ENCODE measurements around the gene KMT2C. TPM values are rescaled to one million over a fixed set of nuclear protein-coding genes. Genes with fewer than 3 reads are reported as not detected.
"Not testable (repeated sequence)": the region's sequence is repeated elsewhere in the genome, so short reads cannot be mapped to it uniquely, and the experiment has no call there.

KMT2C gene
- total and polyA plus RNA-seq, 2 experiments from 2014 or later, result 7.2 to 14.2 TPM

DNA sequence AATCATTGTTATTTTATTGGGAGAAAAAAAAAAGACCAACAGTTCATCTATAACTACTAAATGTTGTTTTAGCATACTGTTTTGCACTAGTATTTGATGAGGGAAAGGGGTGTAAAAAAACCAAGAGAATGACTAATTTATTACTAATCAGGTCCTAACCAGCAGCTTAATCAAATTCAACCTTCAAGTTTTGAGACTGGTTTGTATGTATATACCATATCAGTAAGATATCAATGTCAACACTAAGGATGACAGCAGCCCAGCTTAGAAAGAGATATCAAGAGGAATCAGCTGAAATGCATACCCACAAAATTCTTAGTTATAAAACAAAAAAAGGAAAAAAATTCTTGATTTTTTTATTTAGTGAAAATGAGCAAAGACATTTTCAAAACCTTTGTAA is 122.6 kb downstream of the KMT2C start:
- Histone ChIP-seq H3K9me3 (ENCODE audit: low read depth) (no peaks in the 10 kb centered on the region), H3K27me3 (replicated peaks; ENCODE audit: insufficient read depth) (no peaks in the 10 kb centered on the region), H4K20me1 (ENCODE audit: insufficient read depth) (no peaks in the 10 kb centered on the region), H2AFZ (no peak overlapping the region), H3K27ac (no peak overlapping the region), H3F3A (ENCODE audit: insufficient read depth) (no peaks in the 10 kb centered on the region; the same call in 1 of the 2 replicates), H3K9me2 (ENCODE audit: insufficient read depth) (no peaks in the 10 kb centered on the region), H3K4me2 (ENCODE audit: unreplicated experiment) (peak overlapping the region; percentile 35), H3K79me2 (ENCODE audit: insufficient read depth) (peaks cover 79% of the 10 kb centered on the region), H3K9ac (no peak overlapping the region), H3K4me3 (no peak overlapping the region), H3K4me1 (ENCODE audit: insufficient read depth) (peaks cover 21% of the 10 kb centered on the region), H3K36me3 (ENCODE audit: low read depth) (0 out of 2 replicates have a peak, but pooled peaks cover 10% of the 10 kb centered on the region)
- in situ Hi-C loops (cut with MboI), result no loop called here
- TF ChIP-seq EZH2 (IDR thresholded peaks at IDR 0.05; ENCODE audit: insufficient read depth, poor library complexity, severe bottlenecking), result no peak
- TF ChIP-seq EZH2phosphoT487 (IDR thresholded peaks at IDR 0.05; ENCODE audit: insufficient read depth, low read depth), result no peak
- no peak for DNase-seq

GRCh38 chr7:152312316-152312715 is 123.5 kb downstream of the KMT2C start:
- peaks cover 17% of the 10 kb centered on the region; the same call in 1 of the 2 replicates for H3K36me3 ChIP-seq (ENCODE audit: low read depth)
- 54 to 57% methylated on average over 2 of the region's 2 CpGs for WGBS, 2 experiments (ENCODE audit: low coverage in 1 of 2, low lambda C conversion rate in 2 of 2, missing lambda C conversion rate in 2 of 2)
- in situ Hi-C loops (cut with MboI), result no loop called here
- H2AFZ ChIP-seq, result no peak overlapping the region
- H3K9me3 ChIP-seq (ENCODE audit: low read depth), result no peaks in the 10 kb centered on the region
- no peak overlapping the region for H3K9ac ChIP-seq
- no peaks in the 10 kb centered on the region for H3K9me2 ChIP-seq (ENCODE audit: insufficient read depth)
- H3K4me1 ChIP-seq (ENCODE audit: insufficient read depth), result peaks cover 21% of the 10 kb centered on the region
- H4K20me1 ChIP-seq (ENCODE audit: insufficient read depth), result no peaks in the 10 kb centered on the region
- H3K27me3 ChIP-seq (replicated peaks; ENCODE audit: insufficient read depth), result no peaks in the 10 kb centered on the region
- H3K4me2 ChIP-seq (ENCODE audit: unreplicated experiment), result no peak overlapping the region
- no peak for TF ChIP-seq EZH2 (IDR thresholded peaks at IDR 0.05; ENCODE audit: insufficient read depth, poor library complexity, severe bottlenecking)
- no peak for TF ChIP-seq EZH2phosphoT487 (IDR thresholded peaks at IDR 0.05; ENCODE audit: insufficient read depth, low read depth)
- peaks cover 70% of the 10 kb centered on the region for H3K79me2 ChIP-seq (ENCODE audit: insufficient read depth)
- no peak overlapping the region for H3K4me3 ChIP-seq
- DNase-seq, result no peak
- H3F3A ChIP-seq (ENCODE audit: insufficient read depth), result no peaks in the 10 kb centered on the region; the same call in 1 of the 2 replicates
- no peak overlapping the region for H3K27ac ChIP-seq

DNA sequence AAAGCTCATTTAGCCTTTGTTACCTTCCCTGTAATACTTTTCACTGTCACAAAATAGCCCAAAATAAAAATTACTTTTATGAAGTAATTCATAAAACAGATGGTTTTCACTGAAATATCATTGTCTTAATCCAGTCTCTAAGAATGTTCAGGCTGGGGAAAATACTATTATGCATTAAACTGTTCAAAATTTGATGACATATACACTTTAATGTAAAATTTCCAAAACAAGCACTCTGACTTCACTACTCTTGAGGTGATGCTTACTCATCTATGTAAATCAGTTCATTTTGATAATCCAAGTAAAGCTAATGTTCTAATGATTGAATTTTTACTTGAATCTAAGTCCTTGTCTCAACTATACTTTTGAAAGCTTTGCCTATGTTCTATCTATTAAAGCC is 127.9 kb downstream of the KMT2C start:
- in situ Hi-C loops (cut with MboI), result no loop called here
- H3K9me3 ChIP-seq (ENCODE audit: low read depth), result no peaks in the 10 kb centered on the region
- H3K4me3 ChIP-seq, result no peak overlapping the region
- no peak overlapping the region for H2AFZ ChIP-seq
- no peak overlapping the region for H3K27ac ChIP-seq
- TF ChIP-seq EZH2 (IDR thresholded peaks at IDR 0.05; ENCODE audit: insufficient read depth, poor library complexity, severe bottlenecking), result no peak
- no peaks in the 10 kb centered on the region for H3K27me3 ChIP-seq (replicated peaks; ENCODE audit: insufficient read depth)
- H3K36me3 ChIP-seq (ENCODE audit: low read depth), result peaks cover 26% of the 10 kb centered on the region
- no peaks in the 10 kb centered on the region for H4K20me1 ChIP-seq (ENCODE audit: insufficient read depth)
- peaks cover 42% of the 10 kb centered on the region for H3K79me2 ChIP-seq (ENCODE audit: insufficient read depth)
- DNase-seq, result no peak
- no peak overlapping the region for H3K4me2 ChIP-seq (ENCODE audit: unreplicated experiment)
- H3K4me1 ChIP-seq (ENCODE audit: insufficient read depth), result peaks cover 8% of the 10 kb centered on the region
- no peaks in the 10 kb centered on the region for H3K9me2 ChIP-seq (ENCODE audit: insufficient read depth)
- no peak overlapping the region for H3K9ac ChIP-seq
- H3F3A ChIP-seq (ENCODE audit: insufficient read depth), result no peaks in the 10 kb centered on the region

DNA sequence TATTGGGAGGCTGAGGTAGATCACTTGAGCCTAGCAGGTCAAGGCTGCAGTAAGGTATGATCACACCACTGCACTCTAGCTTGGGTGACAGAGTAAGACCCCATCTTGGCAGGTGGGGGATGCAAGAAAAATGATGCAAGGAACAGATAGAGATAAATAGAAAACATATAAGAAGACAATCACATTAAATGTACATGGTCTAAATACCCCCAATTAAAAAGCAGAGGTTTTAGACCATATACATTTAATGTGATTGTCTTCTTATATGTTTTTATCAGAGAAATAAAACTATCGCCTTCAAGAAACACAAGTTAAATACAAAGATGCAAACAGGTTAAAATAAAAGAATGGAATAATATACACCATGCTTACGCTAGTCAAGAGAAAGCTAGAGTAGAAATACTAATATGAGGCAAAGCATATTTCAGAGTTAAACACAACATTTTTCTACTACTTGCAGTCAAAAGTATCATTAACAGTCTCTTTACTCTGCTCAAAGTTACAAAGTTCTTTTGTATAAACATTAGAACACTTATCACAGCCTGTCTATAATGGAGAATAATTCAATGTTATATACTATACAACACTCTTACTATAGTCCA is 136.2 kb downstream of the KMT2C start:
- H3F3A ChIP-seq (ENCODE audit: insufficient read depth); DNase-seq; in situ Hi-C loops (cut with MboI); H4K20me1 ChIP-seq (ENCODE audit: insufficient read depth); H3K9me2 ChIP-seq (ENCODE audit: insufficient read depth); H3K4me3 ChIP-seq; H3K27me3 ChIP-seq (replicated peaks; ENCODE audit: insufficient read depth); H3K4me2 ChIP-seq (ENCODE audit: unreplicated experiment); H3K9me3 ChIP-seq (ENCODE audit: low read depth); H3K79me2 ChIP-seq (ENCODE audit: insufficient read depth); H3K36me3 ChIP-seq (ENCODE audit: low read depth); H3K9ac ChIP-seq; H3K4me1 ChIP-seq (ENCODE audit: insufficient read depth); H2AFZ ChIP-seq; H3K27ac ChIP-seq: not testable (repeated sequence)
- 96 to 100% methylated on average over 2 of the region's 2 CpGs for WGBS, 2 experiments (ENCODE audit: low coverage in 1 of 2, low lambda C conversion rate in 2 of 2, missing lambda C conversion rate in 2 of 2)

DNA sequence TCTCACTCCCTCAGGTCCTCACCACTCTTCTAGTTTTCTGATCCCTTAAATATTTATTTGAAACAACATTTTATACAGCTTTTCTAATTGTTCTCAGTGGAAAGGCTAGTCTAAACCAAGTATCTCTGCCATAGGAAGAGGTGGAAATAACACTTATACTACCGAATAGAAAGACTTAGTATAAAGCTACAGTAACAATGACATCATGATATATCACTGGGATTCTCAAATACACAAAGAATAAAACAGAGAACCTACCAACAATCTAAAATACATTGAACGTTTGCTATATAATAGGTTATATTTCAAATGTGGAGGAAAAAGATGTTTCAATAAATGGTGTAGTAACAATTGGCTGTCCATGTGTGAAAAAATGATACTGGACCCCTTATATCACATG is 142.9 kb downstream of the KMT2C start:
- WGBS, 2 experiments (ENCODE audit: low coverage in 1 of 2, low lambda C conversion rate in 2 of 2, missing lambda C conversion rate in 2 of 2), result 80 to 82% methylated on average over 2 of the region's 2 CpGs
- Histone ChIP-seq H4K20me1 (ENCODE audit: insufficient read depth) (no peaks in the 10 kb centered on the region), H3K4me1 (ENCODE audit: insufficient read depth) (no peaks in the 10 kb centered on the region; the same call in 1 of the 2 replicates), H3K9me3 (ENCODE audit: low read depth) (no peaks in the 10 kb centered on the region), H3K79me2 (ENCODE audit: insufficient read depth) (peaks cover 37% of the 10 kb centered on the region), H3K9me2 (ENCODE audit: insufficient read depth) (no peaks in the 10 kb centered on the region), H3K4me2 (ENCODE audit: unreplicated experiment) (no peak overlapping the region), H3K9ac (no peak overlapping the region), H3K27ac (no peak overlapping the region), H3F3A (ENCODE audit: insufficient read depth) (0 out of 2 replicates have a peak, but pooled peaks cover 9% of the 10 kb centered on the region), H3K27me3 (replicated peaks; ENCODE audit: insufficient read depth) (no peaks in the 10 kb centered on the region), H2AFZ (no peak overlapping the region), H3K4me3 (no peak overlapping the region), H3K36me3 (ENCODE audit: low read depth) (no peaks in the 10 kb centered on the region; the same call in 1 of the 2 replicates)
- TF ChIP-seq EZH2phosphoT487 (IDR thresholded peaks at IDR 0.05; ENCODE audit: insufficient read depth, low read depth) (no peak), EZH2 (IDR thresholded peaks at IDR 0.05; ENCODE audit: insufficient read depth, poor library complexity, severe bottlenecking) (no peak)
- in situ Hi-C loops (cut with MboI), result no loop called here
- no peak for DNase-seq

DNA sequence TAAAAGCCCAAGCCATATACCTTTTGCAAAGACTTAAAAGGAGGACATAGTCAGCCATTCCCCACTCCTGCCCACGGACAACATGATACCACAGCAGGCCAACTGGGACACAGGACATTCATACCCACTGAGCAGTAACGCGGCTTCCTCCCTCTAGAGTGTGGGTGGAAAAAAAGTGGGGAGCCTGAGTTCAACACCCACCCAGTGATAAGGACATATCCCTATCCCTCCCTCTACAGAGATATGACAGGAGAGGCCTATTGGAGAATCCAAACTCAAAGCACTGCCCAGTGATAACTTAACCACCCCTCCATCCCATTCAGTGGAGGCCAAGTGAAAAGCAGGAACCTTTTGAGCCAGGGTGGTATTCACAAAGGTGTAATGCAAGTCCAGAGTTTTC is 148.8 kb downstream of the KMT2C start:
- H3K4me2 ChIP-seq (ENCODE audit: unreplicated experiment); H3K4me3 ChIP-seq; H3K27me3 ChIP-seq (replicated peaks; ENCODE audit: insufficient read depth); DNase-seq; H3K27ac ChIP-seq; H4K20me1 ChIP-seq (ENCODE audit: insufficient read depth); H3K9ac ChIP-seq; H3K9me2 ChIP-seq (ENCODE audit: insufficient read depth); H2AFZ ChIP-seq; in situ Hi-C loops (cut with MboI); H3K4me1 ChIP-seq (ENCODE audit: insufficient read depth); H3K9me3 ChIP-seq (ENCODE audit: low read depth); H3K36me3 ChIP-seq (ENCODE audit: low read depth); H3F3A ChIP-seq (ENCODE audit: insufficient read depth): not testable (repeated sequence)
- 96 to 100% methylated on average over 3 of the region's 3 CpGs for WGBS, 2 experiments (ENCODE audit: low coverage in 1 of 2, low lambda C conversion rate in 2 of 2, missing lambda C conversion rate in 2 of 2)
- H3K79me2 ChIP-seq (ENCODE audit: insufficient read depth), result peaks cover 44% of the 10 kb centered on the region

- H3K27ac ChIP-seq; in situ Hi-C loops (cut with MboI); DNase-seq; H3K9ac ChIP-seq; H4K20me1 ChIP-seq (ENCODE audit: insufficient read depth); H3K4me3 ChIP-seq; H3K4me2 ChIP-seq (ENCODE audit: unreplicated experiment); H3K36me3 ChIP-seq (ENCODE audit: low read depth); H2AFZ ChIP-seq; H3F3A ChIP-seq (ENCODE audit: insufficient read depth); H3K27me3 ChIP-seq (replicated peaks; ENCODE audit: insufficient read depth); H3K4me1 ChIP-seq (ENCODE audit: insufficient read depth); H3K9me3 ChIP-seq (ENCODE audit: low read depth); H3K9me2 ChIP-seq (ENCODE audit: insufficient read depth): not testable (repeated sequence)
- peaks cover 51% of the 10 kb centered on the region for H3K79me2 ChIP-seq (ENCODE audit: insufficient read depth)
These were observed 149.6 kb downstream of the KMT2C start for GRCh38 chr7:152286219-152286618.
